Measurements from ENCODE around the gene RLIM. TPM values are rescaled to one million over a fixed set of nuclear protein-coding genes. Genes with fewer than 3 reads are reported as not detected.

The RLIM gene
- total RNA-seq, 1 donor from 2014 or later: 34.0 TPM

DNA sequence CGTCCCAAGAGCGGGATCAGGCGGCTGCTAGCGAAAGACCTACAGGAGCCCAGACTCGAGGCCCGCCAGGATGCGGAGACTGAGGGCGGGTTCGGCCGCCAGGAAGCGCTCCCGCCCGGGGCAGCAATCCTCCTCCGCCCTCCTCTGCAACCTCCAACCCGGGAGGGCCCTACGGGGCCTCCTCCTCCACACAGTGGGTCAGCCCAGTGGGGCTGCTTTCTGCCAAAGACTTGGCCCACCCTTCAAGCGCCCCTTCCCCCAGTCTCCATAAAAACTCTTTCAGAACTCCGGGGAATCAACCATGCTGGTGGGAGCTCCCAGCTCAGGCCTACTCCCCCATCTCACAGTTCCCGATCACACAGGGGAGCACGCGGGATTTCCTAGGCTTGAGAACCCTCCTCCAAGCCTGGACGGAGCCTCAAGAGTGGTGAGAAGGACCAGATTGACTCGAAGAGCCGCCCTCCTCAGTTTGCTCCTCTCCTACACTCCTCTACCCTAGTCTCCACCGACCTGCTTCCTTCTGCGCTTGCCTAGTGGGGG is 77.5 kb downstream of the RLIM start:
- Mint-ChIP-seq H3K27ac (no peak overlapping the region), H3K4me3 (peak overlapping the region; percentile 83), H3K36me3 (ENCODE audit: low read depth) (no peaks in the 10 kb centered on the region), H3K4me1 (peaks cover 13% of the 10 kb centered on the region), H3K9me3 (no peaks in the 10 kb centered on the region), H3K27me3 (no peaks in the 10 kb centered on the region)
- ChIA-PET CTCF (no interaction called here), POLR2A (interaction anchor here (0.6 to 1.5 kb wide), 2 partner anchors 31 to 37 kb away, joined by 3 read pairs; no protein-coding TSS in a partner anchor)
- intact Hi-C loops (cut with micrococcal nuclease): loop anchor here (1.0 to 5.0 kb wide), 3 partner anchors 13 to 245 kb away; partner anchors contain the start of gene SLC16A2
- DNase-seq (no peak), ATAC-seq (ENCODE audit: low read depth) (peak; percentile 22)
- TF ChIP-seq, protein P1, sequence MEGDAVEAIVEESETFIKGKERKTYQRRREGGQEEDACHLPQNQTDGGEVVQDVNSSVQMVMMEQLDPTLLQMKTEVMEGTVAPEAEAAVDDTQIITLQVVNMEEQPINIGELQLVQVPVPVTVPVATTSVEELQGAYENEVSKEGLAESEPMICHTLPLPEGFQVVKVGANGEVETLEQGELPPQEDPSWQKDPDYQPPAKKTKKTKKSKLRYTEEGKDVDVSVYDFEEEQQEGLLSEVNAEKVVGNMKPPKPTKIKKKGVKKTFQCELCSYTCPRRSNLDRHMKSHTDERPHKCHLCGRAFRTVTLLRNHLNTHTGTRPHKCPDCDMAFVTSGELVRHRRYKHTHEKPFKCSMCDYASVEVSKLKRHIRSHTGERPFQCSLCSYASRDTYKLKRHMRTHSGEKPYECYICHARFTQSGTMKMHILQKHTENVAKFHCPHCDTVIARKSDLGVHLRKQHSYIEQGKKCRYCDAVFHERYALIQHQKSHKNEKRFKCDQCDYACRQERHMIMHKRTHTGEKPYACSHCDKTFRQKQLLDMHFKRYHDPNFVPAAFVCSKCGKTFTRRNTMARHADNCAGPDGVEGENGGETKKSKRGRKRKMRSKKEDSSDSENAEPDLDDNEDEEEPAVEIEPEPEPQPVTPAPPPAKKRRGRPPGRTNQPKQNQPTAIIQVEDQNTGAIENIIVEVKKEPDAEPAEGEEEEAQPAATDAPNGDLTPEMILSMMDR (IDR thresholded peaks at IDR 0.05): no peak

DNA sequence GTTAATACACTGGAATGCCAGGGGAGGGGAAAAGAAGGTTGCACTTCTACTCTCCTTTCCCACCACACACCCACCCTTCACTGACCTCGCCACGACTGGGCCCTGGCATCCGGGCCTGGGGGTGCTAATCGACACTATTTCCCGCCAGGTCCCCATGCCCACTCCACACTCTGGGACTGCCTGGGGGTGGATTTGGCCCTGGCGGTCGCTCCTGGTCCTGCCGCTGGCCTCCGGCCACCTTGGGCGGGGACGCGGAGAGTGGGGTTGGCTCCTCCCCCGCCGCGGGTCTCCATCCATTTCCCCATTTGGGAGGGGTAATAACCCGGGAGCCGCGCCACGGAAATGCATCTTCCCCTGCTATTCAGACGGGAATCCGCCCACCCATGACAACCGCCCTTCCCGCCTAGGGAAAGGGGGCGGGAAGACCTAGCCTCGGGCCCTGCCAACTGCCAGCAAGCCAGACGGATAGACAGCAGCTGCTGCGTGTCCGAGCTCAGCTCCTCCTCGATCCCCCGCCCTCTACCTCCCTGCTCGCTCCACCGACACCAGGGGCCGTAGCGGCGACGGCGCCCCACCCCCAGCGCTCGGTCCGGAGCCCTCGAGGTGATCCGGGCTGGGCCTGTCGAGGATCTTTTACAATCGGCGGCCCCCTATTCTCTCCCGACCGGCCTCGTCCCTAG is 78.1 kb downstream of the RLIM start:
- Mint-ChIP-seq H3K27me3 (no peaks in the 10 kb centered on the region), H3K4me3 (peak overlapping the region; percentile 83), H3K36me3 (ENCODE audit: low read depth) (no peaks in the 10 kb centered on the region), H3K27ac (peak overlapping the region; percentile 24), H3K4me1 (peaks cover 13% of the 10 kb centered on the region), H3K9me3 (no peaks in the 10 kb centered on the region)
- ChIA-PET CTCF (no interaction called here), POLR2A (interaction anchor here (0.6 to 1.5 kb wide), 3 partner anchors 31 to 491 kb away, joined by 3 to 5 read pairs (median 3); no protein-coding TSS in a partner anchor)
- DNase-seq (peak; percentile 36), ATAC-seq (ENCODE audit: low read depth) (peak; percentile 66)
- intact Hi-C loops (cut with micrococcal nuclease): loop anchor here (1.0 to 5.0 kb wide), 3 partner anchors 14 to 244 kb away; partner anchors contain the start of gene SLC16A2
- TF ChIP-seq, protein P1 (IDR thresholded peaks at IDR 0.05): no peak

DNA sequence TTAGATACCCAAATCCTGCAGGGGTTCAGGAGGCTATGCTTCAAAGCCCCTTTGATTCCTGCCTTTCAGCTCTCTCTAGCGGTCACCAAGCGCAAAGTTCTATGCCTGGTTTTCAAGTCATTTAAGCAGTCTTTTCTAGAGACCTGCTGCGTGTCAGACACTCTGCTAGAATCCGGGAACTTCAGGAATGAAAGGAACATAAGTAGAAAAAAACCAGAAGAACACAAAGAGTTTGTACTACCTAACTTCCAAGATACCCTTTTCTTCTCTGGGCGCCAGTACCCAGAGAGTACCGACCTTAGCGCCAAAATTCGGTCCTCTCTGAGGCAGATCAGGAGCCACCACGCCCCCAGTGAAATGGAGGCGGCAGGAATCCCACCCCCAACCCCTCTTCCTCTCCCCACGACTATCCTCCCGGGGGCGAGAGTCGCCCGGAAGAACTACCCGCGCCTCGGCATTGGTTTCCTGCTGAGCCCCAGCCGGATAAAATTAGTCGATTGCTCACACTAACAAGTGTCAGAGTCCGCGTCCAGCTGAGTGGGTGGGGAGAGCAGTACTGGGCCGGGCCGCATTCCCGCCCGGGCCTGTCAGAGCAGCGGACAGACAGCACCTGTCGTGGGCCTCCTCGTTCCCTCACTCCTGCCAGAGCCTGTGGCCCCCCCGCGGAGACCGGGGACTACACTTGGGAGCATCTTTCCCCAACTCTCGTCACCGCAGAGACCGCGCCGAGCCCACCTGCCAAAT is 78.8 kb downstream of the RLIM start:
- H3K9me3 Mint-ChIP-seq: no peaks in the 10 kb centered on the region
- intact Hi-C loops (cut with micrococcal nuclease): loop anchor here (1.0 to 5.0 kb wide), 5 partner anchors 15 to 243 kb away; partner anchors contain the start of gene SLC16A2
- TF ChIP-seq, protein P1 (IDR thresholded peaks at IDR 0.05): no peak
- peak overlapping the region; percentile 83 for H3K4me3 Mint-ChIP-seq
- H3K27me3 Mint-ChIP-seq: no peaks in the 10 kb centered on the region
- peak overlapping the region; percentile 24 for H3K27ac Mint-ChIP-seq
- H3K36me3 Mint-ChIP-seq (ENCODE audit: low read depth): no peaks in the 10 kb centered on the region
- peaks cover 13% of the 10 kb centered on the region for H3K4me1 Mint-ChIP-seq
- ATAC-seq (ENCODE audit: low read depth) (peak; percentile 58), DNase-seq (no peak)
- POLR2A ChIA-PET: interaction anchor here (0.6 to 1.5 kb wide), 4 partner anchors 15 to 492 kb away, joined by 3 to 5 read pairs (median 4); partner anchors contain the start of gene RLIM
- CTCF ChIA-PET: interaction anchor here (0.8 to 3.5 kb wide), 5 partner anchors 11 to 45 kb away, joined by 3 to 31 read pairs (median 3); no protein-coding TSS in a partner anchor

Other genes starting within 250 kb of the RLIM start
- not detected in 2 replicates for gene SLC16A2, start 193.1 kb downstream of the RLIM start, total RNA-seq